ENCODE results near the gene MUC20. TPM values are rescaled to one million over a fixed set of nuclear protein-coding genes. Genes with fewer than 3 reads are reported as not detected.

The MUC20 gene
- total and polyA plus RNA-seq, 2 experiments from 2014 or later = 0.29 TPM; not detected in 1

GRCh38 chr3:195701042-195701915, 19.5 kb upstream of the MUC20 start:
- no peak overlapping the region for H3K27ac ChIP-seq (ENCODE audit: low read depth)
- H3K27ac Mint-ChIP-seq = no peak overlapping the region
- H3K36me3 Mint-ChIP-seq (ENCODE audit: low read depth) = peaks cover 1% of the 10 kb centered on the region; the same call in 1 of the 3 replicates
- no peak overlapping the region for H3K4me2 ChIP-seq
- no peak overlapping the region for H3K4me3 Mint-ChIP-seq
- H3K4me1 ChIP-seq (ENCODE audit: insufficient read depth) = peaks cover 18% of the 10 kb centered on the region; the same call in 1 of the 2 replicates
- TF ChIP-seq CTCF (conservative IDR thresholded peaks at IDR 0.05; ENCODE audit: low read depth in 2 of 2) = no peak
- no peak for TF ChIP-seq JUNB (IDR thresholded peaks at IDR 0.05; ENCODE audit: unreplicated experiment)
- no peak for TF ChIP-seq EZH2phosphoT487 (IDR thresholded peaks at IDR 0.05; ENCODE audit: unreplicated experiment)
- TF ChIP-seq ETS1 (IDR thresholded peaks at IDR 0.05) = no peak
- TF ChIP-seq ZNF114 (CRISPR knock-in tag; IDR thresholded peaks at IDR 0.05) = no peak
- no peak for TF ChIP-seq REST (IDR thresholded peaks at IDR 0.05; ENCODE audit: unreplicated experiment)
- no peak for TF ChIP-seq NANOG (IDR thresholded peaks at IDR 0.05; ENCODE audit: borderline replicate concordance)
- TF ChIP-seq ZNF462 (CRISPR knock-in tag; IDR thresholded peaks at IDR 0.05) = no peak
- no peak for TF ChIP-seq POLR2AphosphoS5 (IDR thresholded peaks at IDR 0.05; ENCODE audit: low read depth)
- TF ChIP-seq ZNF331 (CRISPR knock-in tag; IDR thresholded peaks at IDR 0.05; ENCODE audit: low read depth) = no peak
- no peak for TF ChIP-seq STAT1 (IDR thresholded peaks at IDR 0.05; ENCODE audit: unreplicated experiment)
- TF ChIP-seq EZH2 (IDR thresholded peaks at IDR 0.05; ENCODE audit: low read depth, unreplicated experiment) = no peak
- no peak for TF ChIP-seq CREB1 (CRISPR knock-in tag; IDR thresholded peaks at IDR 0.05; ENCODE audit: low read depth)
- H2AFZ ChIP-seq = no peak overlapping the region
- H3K36me3 ChIP-seq (ENCODE audit: insufficient read depth) = no peaks in the 10 kb centered on the region
- H3K27me3 Mint-ChIP-seq (ENCODE audit: insufficient read depth, low read depth, poor library complexity) = peaks cover 3% of the 10 kb centered on the region
- no peak overlapping the region for H3K4me3 ChIP-seq
- H3K27me3 ChIP-seq (ENCODE audit: insufficient read depth) = no peaks in the 10 kb centered on the region
- ATAC-seq (no peak), DNase-seq (ENCODE audit: low spot score) (no peak)
- H3F3A ChIP-seq (replicated peaks; ENCODE audit: low read depth) = no peaks in the 10 kb centered on the region
- no peaks in the 10 kb centered on the region for H3K79me2 ChIP-seq (replicated peaks; ENCODE audit: insufficient read depth)
- H4K20me1 ChIP-seq (replicated peaks; ENCODE audit: insufficient read depth) = no peaks in the 10 kb centered on the region; the same call in 1 of the 2 replicates
- no peaks in the 10 kb centered on the region for H3K9me3 Mint-ChIP-seq
- H3K9me2 ChIP-seq (ENCODE audit: insufficient read depth) = 0 out of 2 replicates have a peak, but pooled peaks cover 3% of the 10 kb centered on the region
- H3K4me1 Mint-ChIP-seq = peaks cover 43% of the 10 kb centered on the region
